CD8-positive, alpha-beta memory T cell (primary cell): ENCODE measurements around the gene CNGA1. TPM values are rescaled to one million over a fixed set of nuclear protein-coding genes. Genes with fewer than 3 reads are reported as not detected.
"Not testable (repeated sequence)": the region's sequence is repeated elsewhere in the genome, so short reads cannot be mapped to it uniquely, and the experiment has no call there.

Experiments used
- CTCF ChIA-PET: fragments of 350-600 bp; sonication (Branson Sonifier 250); formaldehyde crosslinking; loops from one replicate; lab custom pipeline; 2021; ENCODE audit warnings: antibody characterized with exemption; lab: Charles Lee
- POLR2A ChIA-PET: fragments of 350-600 bp; sonication (Branson Sonifier 250); formaldehyde crosslinking; loops from one replicate; lab custom pipeline; 2021; ENCODE audit warnings: antibody characterized with exemption; lab: Charles Lee
- DNase-seq, 5 donors: peaks; one replicate each; pipeline versions ENCODE4 v3.0.0 to v3.0.0-alpha.2; 2020 to 2022; ENCODE audit warnings: mixed read lengths in 1 of 5
- H3K27ac ChIP-seq: one replicate; pipeline ENCODE4 v1.7.0; 2013; ENCODE audit warnings: low read depth, mild to moderate bottlenecking, low read length, moderate library complexity
- H3K27me3 ChIP-seq: 2 replicates; pipeline ENCODE4 v1.7.0; 2013; ENCODE audit warnings: low read length, mild to moderate bottlenecking; ENCODE audit not compliant: insufficient read depth, poor library complexity, severe bottlenecking
- H3K36me3 ChIP-seq: 2 replicates; pipeline ENCODE4 v1.7.0; 2013; ENCODE audit warnings: mild to moderate bottlenecking, low read length, moderate library complexity; ENCODE audit not compliant: insufficient read depth
- H3K4me1 ChIP-seq: 2 replicates; pipeline ENCODE4 v1.7.0; 2013; ENCODE audit warnings: mild to moderate bottlenecking, low read length, moderate library complexity; ENCODE audit not compliant: insufficient read depth
- H3K4me3 ChIP-seq: 2 replicates; pipeline ENCODE4 v1.7.0; 2013; ENCODE audit warnings: mild to moderate bottlenecking, low read length
- H3K9me3 ChIP-seq: 2 replicates; pipeline ENCODE4 v1.7.0; 2013; ENCODE audit warnings: mild to moderate bottlenecking, low read length
- H3K27ac Mint-ChIP-seq, 8 donors: one replicate each; pipeline ENCODE4 v1.8.0; 2020 to 2021; ENCODE audit warnings: mixed read lengths in 8 of 8, mild to moderate bottlenecking in 6 of 8, inconsistent platforms in 3 of 8, moderate library complexity in 3 of 8
- H3K27me3 Mint-ChIP-seq, 2 donors: one replicate each; pipeline ENCODE4 v1.8.0; 2020 to 2021; ENCODE audit warnings: mixed read lengths in 2 of 2, mild to moderate bottlenecking in 1 of 2, moderate library complexity in 1 of 2
- H3K36me3 Mint-ChIP-seq, 3 donors: one replicate each; pipeline ENCODE4 v1.8.0; 2020 to 2021; ENCODE audit warnings: mixed read lengths in 3 of 3, inconsistent platforms in 1 of 3, mild to moderate bottlenecking in 1 of 3
- H3K4me1 Mint-ChIP-seq, 3 donors: one replicate each; pipeline ENCODE4 v1.8.0; 2020 to 2021; ENCODE audit warnings: mixed read lengths in 3 of 3, inconsistent platforms in 1 of 3, mild to moderate bottlenecking in 1 of 3
- H3K4me3 Mint-ChIP-seq, 7 donors: one replicate each; pipeline ENCODE4 v1.8.0; 2020 to 2021; ENCODE audit warnings: mixed read lengths in 7 of 7, mild to moderate bottlenecking in 6 of 7, moderate library complexity in 4 of 7, inconsistent platforms in 2 of 7
- H3K9me3 Mint-ChIP-seq, 5 donors: one replicate each; pipeline ENCODE4 v1.8.0; 2020 to 2022; ENCODE audit warnings: mixed read lengths in 5 of 5, mild to moderate bottlenecking in 3 of 5, moderate library complexity in 2 of 5, inconsistent platforms in 1 of 5
- polyA plus RNA-seq: library from polyadenylated mRNA; unstranded; fragments of 300-500 nt; fragmentation: Illumina TruSeq; gene quantifications from one replicate; pipeline ENCODE4 v1.2.3, GENCODE V29; 2021
- total RNA-seq, 2 experiments: library from RNA; stranded (reverse); gene quantifications; one replicate each; pipeline ENCODE4 v1.2.3, GENCODE V29; 2021

The CNGA1 gene
- total and polyA plus RNA-seq, 3 experiments from 2014 or later, result not detected

GRCh38 chr4:48003568-48003967 is 12.9 kb downstream of the CNGA1 start:
- H3K4me1 ChIP-seq, POLR2A ChIA-PET, H3K36me3 ChIP-seq, H3K27me3 ChIP-seq, H3K9me3 ChIP-seq, H3K27me3 Mint-ChIP-seq, H3K27ac ChIP-seq, H3K27ac Mint-ChIP-seq, CTCF ChIA-PET, H3K4me1 Mint-ChIP-seq, H3K4me3 Mint-ChIP-seq, H3K4me3 ChIP-seq: not testable (repeated sequence)
- H3K36me3 Mint-ChIP-seq, result peaks cover 0 to 13% (median 0%) of the 10 kb centered on the region in 3 donors
- H3K9me3 Mint-ChIP-seq, result peaks cover 9 to 25% (median 16%) of the 10 kb centered on the region in 5 donors
- DNase-seq, result peak in 1 of 5 donors; percentile 5

- ChIA-PET CTCF (interaction anchor here (1.1 kb wide), 2 partner anchors 8 to 69 kb away, joined by 3 to 4 read pairs; no protein-coding TSS in a partner anchor), POLR2A (no interaction called here)
- H3K9me3 ChIP-seq, result no peaks in the 10 kb centered on the region
- no peaks in the 10 kb centered on the region for H3K4me1 Mint-ChIP-seq
- no peak overlapping the region for H3K27ac Mint-ChIP-seq
- peaks cover 0 to 22% (median 0%) of the 10 kb centered on the region in 3 donors for H3K36me3 Mint-ChIP-seq
- H3K4me1 ChIP-seq, result no peaks in the 10 kb centered on the region
- no peak overlapping the region for H3K4me3 ChIP-seq
- peaks cover 6 to 24% (median 20%) of the 10 kb centered on the region in 5 donors for H3K9me3 Mint-ChIP-seq
- no peak for DNase-seq
- no peaks in the 10 kb centered on the region for H3K27me3 ChIP-seq
- H3K36me3 ChIP-seq, result no peaks in the 10 kb centered on the region
- peaks cover 8 to 10% of the 10 kb centered on the region in 2 donors for H3K27me3 Mint-ChIP-seq
- no peak overlapping the region for H3K27ac ChIP-seq
- no peak overlapping the region for H3K4me3 Mint-ChIP-seq
Observed at GRCh38 chr4:48002267-48002666, 14.2 kb downstream of the CNGA1 start.

- CTCF ChIA-PET, result interaction anchor here (0.6 kb wide), 1 partner anchor 38 kb away, joined by 3 read pairs; no protein-coding TSS in a partner anchor
Observed at GRCh38 chr4:47996021-47996420, 20.5 kb downstream of the CNGA1 start.

GRCh38 chr4:47992475-47992874 is 24.0 kb downstream of the CNGA1 start:
- H3K27ac ChIP-seq, H3K9me3 ChIP-seq, DNase-seq, H3K27ac Mint-ChIP-seq, H3K4me1 Mint-ChIP-seq, H3K27me3 ChIP-seq, H3K4me1 ChIP-seq, POLR2A ChIA-PET, CTCF ChIA-PET, H3K4me3 Mint-ChIP-seq, H3K36me3 ChIP-seq, H3K27me3 Mint-ChIP-seq, H3K4me3 ChIP-seq: not testable (repeated sequence)
- Mint-ChIP-seq H3K36me3 (peaks cover 0 to 14% (median 2%) of the 10 kb centered on the region in 3 donors), H3K9me3 (peaks cover 15 to 33% (median 27%) of the 10 kb centered on the region in 5 donors)

More at GRCh38 chr4:47996021-47996420, 20.5 kb downstream of the CNGA1 start:
- Mint-ChIP-seq H3K27ac (no peak overlapping the region), H3K36me3 (peaks cover 0 to 23% (median 0%) of the 10 kb centered on the region in 3 donors), H3K4me3 (no peak overlapping the region), H3K27me3 (peaks cover 8 to 18% of the 10 kb centered on the region in 2 donors), H3K4me1 (peaks cover 6 to 9% (median 6%) of the 10 kb centered on the region in 3 donors), H3K9me3 (peaks cover 6 to 26% (median 23%) of the 10 kb centered on the region in 5 donors)
- no peaks in the 10 kb centered on the region for H3K36me3 ChIP-seq
- H3K27me3 ChIP-seq, result no peaks in the 10 kb centered on the region
- POLR2A ChIA-PET, result no interaction called here
- H3K27ac ChIP-seq, result no peak overlapping the region
- no peak for DNase-seq
- H3K4me1 ChIP-seq, result no peaks in the 10 kb centered on the region
- H3K4me3 ChIP-seq, result no peak overlapping the region
- no peaks in the 10 kb centered on the region for H3K9me3 ChIP-seq

GRCh38 chr4:47990145-47990544 is 26.3 kb downstream of the CNGA1 start:
- H3K36me3 Mint-ChIP-seq, result peaks cover 0 to 14% (median 2%) of the 10 kb centered on the region in 3 donors
- CTCF ChIA-PET, result no interaction called here
- H3K27me3 Mint-ChIP-seq, result peaks cover 7 to 9% of the 10 kb centered on the region in 2 donors
- no peaks in the 10 kb centered on the region for H3K27me3 ChIP-seq
- H3K9me3 ChIP-seq, result no peaks in the 10 kb centered on the region
- no peak for DNase-seq
- no peak overlapping the region for H3K4me3 Mint-ChIP-seq
- no peak overlapping the region for H3K27ac Mint-ChIP-seq
- H3K4me1 ChIP-seq, result no peaks in the 10 kb centered on the region
- no peak overlapping the region for H3K4me3 ChIP-seq
- H3K4me1 Mint-ChIP-seq, result peaks cover 6 to 9% (median 6%) of the 10 kb centered on the region in 3 donors
- no peaks in the 10 kb centered on the region for H3K36me3 ChIP-seq
- H3K27ac ChIP-seq, result no peak overlapping the region
- POLR2A ChIA-PET, result no interaction called here
- H3K9me3 Mint-ChIP-seq, result peaks cover 15 to 33% (median 27%) of the 10 kb centered on the region in 5 donors

GRCh38 chr4:47974566-47974965 is 41.9 kb downstream of the CNGA1 start:
- Mint-ChIP-seq H3K4me1 (no peaks in the 10 kb centered on the region), H3K36me3 (no peaks in the 10 kb centered on the region), H3K27me3 (peaks cover 0 to 15% of the 10 kb centered on the region in 2 donors), H3K27ac (no peak overlapping the region), H3K4me3 (no peak overlapping the region), H3K9me3 (no peaks in the 10 kb centered on the region)
- no peaks in the 10 kb centered on the region for H3K36me3 ChIP-seq
- no peak overlapping the region for H3K27ac ChIP-seq
- H3K4me1 ChIP-seq, result no peaks in the 10 kb centered on the region
- POLR2A ChIA-PET, result no interaction called here
- CTCF ChIA-PET, result no interaction called here
- DNase-seq, result no peak
- no peaks in the 10 kb centered on the region for H3K27me3 ChIP-seq
- no peaks in the 10 kb centered on the region for H3K9me3 ChIP-seq
- no peak overlapping the region for H3K4me3 ChIP-seq

- no peak overlapping the region for H3K4me3 Mint-ChIP-seq
- CTCF ChIA-PET, result no interaction called here
- Histone ChIP-seq H3K4me1 (no peaks in the 10 kb centered on the region), H3K27me3 (no peaks in the 10 kb centered on the region), H3K36me3 (no peaks in the 10 kb centered on the region), H3K9me3 (no peaks in the 10 kb centered on the region), H3K4me3 (no peak overlapping the region), H3K27ac (no peak overlapping the region)
- peaks cover 3 to 21% of the 10 kb centered on the region in 2 donors for H3K27me3 Mint-ChIP-seq
- no peak overlapping the region for H3K27ac Mint-ChIP-seq
- POLR2A ChIA-PET, result no interaction called here
- no peak for DNase-seq
- no peaks in the 10 kb centered on the region for H3K36me3 Mint-ChIP-seq
- H3K4me1 Mint-ChIP-seq, result no peaks in the 10 kb centered on the region
- no peaks in the 10 kb centered on the region for H3K9me3 Mint-ChIP-seq
Observed at GRCh38 chr4:47972721-47973120, 43.8 kb downstream of the CNGA1 start.

GRCh38 chr4:47972181-47972580 is 44.3 kb downstream of the CNGA1 start:
- peaks cover 3 to 21% of the 10 kb centered on the region in 2 donors for H3K27me3 Mint-ChIP-seq
- no peak overlapping the region for H3K27ac Mint-ChIP-seq
- no peaks in the 10 kb centered on the region for H3K9me3 Mint-ChIP-seq
- no peak for DNase-seq
- POLR2A ChIA-PET, result no interaction called here
- no peaks in the 10 kb centered on the region for H3K4me1 Mint-ChIP-seq
- H3K9me3 ChIP-seq, result no peaks in the 10 kb centered on the region
- H3K27ac ChIP-seq, result no peak overlapping the region
- H3K27me3 ChIP-seq, result no peaks in the 10 kb centered on the region
- H3K36me3 ChIP-seq, result no peaks in the 10 kb centered on the region
- H3K4me3 Mint-ChIP-seq, result no peak overlapping the region
- CTCF ChIA-PET, result no interaction called here
- no peaks in the 10 kb centered on the region for H3K36me3 Mint-ChIP-seq
- no peak overlapping the region for H3K4me3 ChIP-seq
- H3K4me1 ChIP-seq, result no peaks in the 10 kb centered on the region
